Nucleus accumbens (tissue), 56 donors: ENCODE measurements around the gene CYP1A2.

ENCODE experiments used
- DNase-seq, 56 donors: peaks; one replicate each; lab custom pipeline; 2025; lab: John Stamatoyannopoulos, UW

Gene CYP1A2

GRCh38 chr15:74788042-74788682, 39.5 kb downstream of the CYP1A2 start:
- DNase-seq: no peak

GRCh38 chr15:74788683-74789151, 40.1 kb downstream of the CYP1A2 start:
- no peak for DNase-seq

DNA sequence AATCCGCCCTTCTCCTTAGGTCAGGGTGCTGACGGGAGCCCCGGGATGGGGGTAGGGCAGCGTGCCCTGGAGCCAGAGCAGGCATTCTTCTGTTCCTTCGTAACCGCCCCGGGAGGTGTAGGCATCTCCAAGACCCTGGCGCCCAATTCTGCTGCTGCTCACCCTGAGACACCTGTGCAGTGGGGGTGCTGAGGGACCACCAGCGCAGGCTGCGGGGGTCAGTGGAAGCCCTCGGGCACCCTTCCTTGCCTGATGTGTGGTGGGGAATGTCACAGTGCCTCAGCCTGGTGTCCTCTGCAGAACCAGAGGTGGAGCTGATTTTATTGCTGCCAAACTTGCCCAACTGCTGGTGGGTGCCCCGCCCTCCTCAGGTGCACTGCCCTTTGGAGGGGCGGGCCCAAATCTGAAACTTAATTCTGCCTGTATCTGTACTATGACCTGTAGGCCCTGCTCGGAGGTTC, 40.6 kb downstream of the CYP1A2 start:
- DNase-seq: no peak

- DNase-seq: no peak
Observed at GRCh38 chr15:74789741-74790079, 41.1 kb downstream of the CYP1A2 start.

DNA sequence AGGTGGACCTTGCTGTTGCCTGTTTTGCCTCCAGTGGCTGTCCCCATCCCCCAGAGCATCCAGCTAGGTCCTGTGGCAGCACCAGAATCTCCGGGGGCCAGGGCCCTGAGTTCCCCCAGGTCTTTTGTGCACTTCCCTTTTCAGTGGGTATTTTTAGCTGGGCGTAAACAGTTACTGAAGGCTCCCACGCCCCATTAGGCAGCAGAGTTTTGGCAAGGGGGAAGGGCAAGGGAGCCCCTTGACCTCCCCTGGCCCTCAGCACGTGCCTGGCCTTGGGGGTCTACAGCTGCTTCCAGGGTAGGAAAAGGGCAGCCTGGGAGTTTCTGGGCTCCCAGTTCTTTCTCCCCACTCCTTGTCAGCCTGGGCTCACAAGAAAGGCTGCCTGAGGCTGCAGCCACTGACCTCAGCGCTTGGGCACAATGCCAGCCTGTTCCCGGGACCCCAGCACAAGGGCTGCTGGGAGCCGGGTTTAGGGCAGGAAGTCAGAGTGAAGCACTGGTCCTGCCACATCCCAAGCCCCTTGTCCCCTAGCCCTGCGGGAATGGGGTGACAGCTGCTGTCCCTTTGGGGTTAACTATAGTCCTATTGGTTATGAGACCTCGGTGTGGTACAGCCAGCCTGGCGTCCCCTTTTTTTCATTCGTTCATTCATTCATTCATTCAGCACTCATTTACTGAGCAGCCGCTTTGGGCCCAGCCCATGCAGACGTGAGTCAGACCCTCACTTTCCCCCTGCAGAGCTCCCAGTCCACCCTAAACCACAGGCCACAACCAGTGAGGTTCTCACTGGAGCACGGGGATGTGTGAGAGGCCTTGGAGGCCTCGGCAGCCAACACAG, 41.7 kb downstream of the CYP1A2 start:
- peak in 49 of 56 donors; percentile 5 to 85 (median 62) for DNase-seq

- DNase-seq: no peak
Observed at GRCh38 chr15:74791007-74791406, 42.4 kb downstream of the CYP1A2 start.

DNA sequence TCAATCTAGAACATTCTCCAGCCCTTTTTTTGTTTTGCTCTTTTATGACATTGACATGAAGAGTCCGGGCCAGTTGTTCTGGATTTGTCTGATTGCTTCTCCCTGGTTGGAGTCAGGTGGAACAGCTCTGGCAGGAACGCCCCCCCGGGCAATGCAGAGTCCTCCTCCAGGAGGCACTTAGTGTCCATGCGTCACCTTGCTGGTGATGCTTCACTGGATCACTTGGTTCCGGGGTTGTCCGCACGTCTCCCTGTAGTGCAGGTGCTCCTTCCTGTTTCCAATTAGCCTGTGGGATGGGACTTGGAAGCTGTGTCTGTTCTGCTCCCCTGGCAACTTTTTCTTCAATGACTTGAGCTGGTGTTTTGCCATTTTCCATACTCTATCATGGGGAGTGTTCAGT, 43.0 kb downstream of the CYP1A2 start:
- DNase-seq: no peak

- DNase-seq: peak in 1 of 56 donors; percentile 26
Observed at GRCh38 chr15:74792227-74793016, 43.8 kb downstream of the CYP1A2 start.

DNA sequence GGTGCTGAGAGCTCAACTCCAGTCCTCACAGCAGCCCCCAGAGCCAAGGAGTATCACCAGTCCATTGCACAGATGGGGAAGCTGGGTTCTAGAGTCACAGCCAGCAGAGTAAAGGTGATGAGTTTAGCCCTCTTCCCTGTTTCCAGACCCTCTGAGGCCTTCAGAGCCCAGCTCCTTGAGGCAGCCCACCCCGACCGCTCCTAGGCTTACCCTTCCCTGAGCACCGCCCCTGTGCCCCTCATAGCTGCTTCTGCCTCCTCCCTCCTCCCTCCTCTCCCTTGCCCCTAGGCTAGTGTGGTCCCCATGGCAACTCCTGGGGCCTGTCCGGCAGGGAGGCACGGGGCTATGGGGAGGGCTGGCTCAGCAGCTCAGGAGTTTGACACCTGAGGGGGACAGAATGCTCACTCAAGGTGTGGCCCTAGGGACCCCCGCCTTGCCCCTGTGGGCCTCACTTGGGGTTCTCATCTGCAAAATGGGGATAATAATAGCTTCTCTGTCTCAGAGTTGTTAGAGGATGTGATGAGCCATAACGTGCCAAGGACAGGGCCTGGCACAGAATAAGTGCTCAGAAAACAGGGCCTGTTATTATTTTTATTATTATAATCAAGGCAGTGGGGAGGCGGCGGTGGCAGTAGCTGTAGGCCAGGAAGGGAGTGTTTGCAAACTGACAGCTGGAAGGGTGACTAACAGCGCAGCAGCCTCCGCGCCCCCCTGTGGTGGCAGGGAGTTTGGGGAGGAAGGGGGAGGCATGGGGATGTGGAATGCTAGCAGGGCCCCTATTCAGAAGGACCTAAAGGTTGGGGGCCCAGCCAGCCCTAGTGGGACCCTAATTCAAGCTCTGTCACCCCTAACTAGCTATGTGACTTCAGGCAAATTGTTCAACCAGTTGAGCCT, 44.7 kb downstream of the CYP1A2 start:
- DNase-seq: peak in 1 of 56 donors; percentile 36

DNA sequence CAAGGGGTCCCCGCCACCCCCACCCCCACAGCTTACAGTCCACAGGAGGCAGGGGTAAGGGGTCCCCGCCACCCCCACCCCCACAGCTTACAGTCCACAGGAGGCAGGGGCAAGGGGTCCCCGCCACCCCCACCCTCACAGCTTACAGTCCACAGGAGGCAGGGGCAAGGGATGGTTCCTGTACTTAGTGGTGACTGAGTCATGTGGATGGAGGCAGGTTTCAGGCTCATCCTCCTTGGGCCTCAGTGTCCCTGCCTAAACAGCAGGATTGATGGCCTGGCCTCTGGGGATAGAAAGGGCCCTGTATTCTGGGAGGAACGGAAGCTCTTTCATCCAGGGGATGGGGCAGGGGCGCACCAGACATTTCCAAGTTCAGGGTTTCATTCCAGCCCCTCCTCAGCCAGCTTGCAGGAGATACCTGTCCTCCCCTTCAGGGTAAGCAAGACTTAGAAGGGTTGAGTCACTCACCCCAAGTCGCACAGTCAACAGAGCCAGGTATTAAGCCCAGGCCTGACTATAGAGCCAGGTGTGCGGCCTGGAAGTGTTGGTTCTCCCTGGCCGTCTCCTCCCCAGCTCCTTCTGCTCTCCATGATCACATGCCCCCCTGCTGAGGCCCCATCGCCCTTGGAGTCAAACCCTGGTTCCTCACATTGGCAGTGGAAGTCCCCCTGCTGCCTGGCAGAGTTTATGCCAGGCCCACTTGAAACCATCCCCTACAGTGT, 45.8 kb downstream of the CYP1A2 start:
- DNase-seq: no peak

DNA sequence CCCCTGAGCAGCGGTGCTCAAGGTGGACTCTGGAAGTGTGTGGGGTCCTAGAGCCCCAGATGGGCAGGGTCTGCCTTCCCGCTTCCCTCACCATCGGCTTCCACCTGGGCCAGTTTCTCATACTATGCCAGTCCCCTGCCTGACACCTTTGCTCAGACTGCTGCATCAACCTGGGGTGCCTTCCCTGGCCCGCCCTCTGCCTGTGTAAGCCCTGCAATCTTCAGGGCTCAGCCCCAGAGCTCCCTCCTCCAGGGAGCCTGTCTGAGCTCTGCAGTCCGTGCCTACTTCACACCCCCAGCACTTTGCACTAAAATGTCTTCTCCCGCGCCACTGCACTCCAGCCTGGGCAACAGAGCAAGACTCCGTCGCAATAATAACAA, 46.3 kb downstream of the CYP1A2 start:
- no peak for DNase-seq

DNA sequence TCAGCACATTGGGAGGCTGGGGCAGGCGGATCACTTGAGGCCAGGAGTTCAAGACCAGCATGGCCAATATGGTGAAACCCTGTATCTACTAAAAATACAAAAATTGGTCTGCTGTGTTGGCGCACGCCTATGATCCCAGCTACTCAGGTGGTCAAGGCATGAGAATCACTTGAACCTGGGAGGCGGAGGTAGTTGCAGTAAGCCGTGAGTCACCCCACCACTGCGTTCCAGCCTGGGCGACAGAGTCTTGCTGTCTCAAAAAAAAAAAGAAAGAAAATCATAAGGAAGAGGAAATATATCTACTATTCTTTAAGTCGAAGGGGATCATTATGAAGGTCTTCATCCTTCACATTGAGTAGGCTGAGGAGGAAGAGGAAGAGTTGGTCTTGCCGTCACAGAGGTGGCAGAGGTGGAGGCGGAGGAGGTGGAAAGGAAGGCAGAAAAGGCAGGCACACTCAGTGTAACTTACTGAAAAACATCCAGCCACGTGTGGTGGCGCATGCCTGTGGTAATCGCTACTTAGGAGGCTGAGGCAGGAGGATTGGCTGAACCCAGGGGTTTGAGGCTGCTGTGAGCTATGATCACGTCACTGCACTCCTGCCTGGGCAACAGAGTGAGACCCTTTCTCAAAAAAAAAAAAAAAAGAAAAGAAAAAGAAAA, 47.5 kb downstream of the CYP1A2 start:
- no peak for DNase-seq

DNA sequence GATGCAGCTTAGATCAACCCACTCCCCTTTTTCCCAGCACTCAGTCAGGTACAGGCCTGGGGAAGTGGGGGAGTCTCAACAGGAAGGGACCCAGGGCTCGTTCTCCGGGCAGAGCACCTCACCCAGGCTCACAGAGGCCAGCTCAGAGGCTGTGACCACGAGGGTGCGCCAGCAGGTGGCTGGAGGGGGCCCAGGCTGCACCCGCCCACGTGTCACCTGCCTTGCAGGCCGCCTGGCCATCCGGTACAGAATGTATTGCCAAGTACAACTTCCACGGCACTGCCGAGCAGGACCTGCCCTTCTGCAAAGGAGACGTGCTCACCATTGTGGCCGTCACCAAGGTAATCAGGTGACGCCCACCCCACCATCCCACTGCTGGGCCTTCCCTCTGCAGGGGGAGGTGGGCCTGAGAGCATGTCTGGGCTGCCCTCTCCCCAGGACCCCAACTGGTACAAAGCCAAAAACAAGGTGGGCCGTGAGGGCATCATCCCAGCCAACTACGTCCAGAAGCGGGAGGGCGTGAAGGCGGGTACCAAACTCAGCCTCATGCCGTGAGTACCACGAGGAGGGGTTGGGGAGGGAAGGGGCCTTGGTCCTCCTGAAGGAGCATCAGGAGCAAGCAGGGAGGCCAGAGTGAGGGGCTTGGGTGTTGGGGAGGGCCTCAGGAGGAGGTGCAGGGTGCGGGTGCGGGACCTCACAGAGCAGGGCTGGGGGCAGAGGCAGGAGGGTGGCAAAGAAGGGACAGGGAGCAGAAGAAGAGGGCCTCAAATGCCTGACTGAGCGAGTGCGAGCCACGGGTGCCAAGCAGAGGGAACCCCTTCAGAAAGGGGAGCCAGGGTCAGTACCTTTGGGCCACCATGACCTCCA, 50.0 kb downstream of the CYP1A2 start:
- no peak for DNase-seq

GRCh38 chr15:74799255-74799855, 50.7 kb downstream of the CYP1A2 start:
- DNase-seq: no peak

DNA sequence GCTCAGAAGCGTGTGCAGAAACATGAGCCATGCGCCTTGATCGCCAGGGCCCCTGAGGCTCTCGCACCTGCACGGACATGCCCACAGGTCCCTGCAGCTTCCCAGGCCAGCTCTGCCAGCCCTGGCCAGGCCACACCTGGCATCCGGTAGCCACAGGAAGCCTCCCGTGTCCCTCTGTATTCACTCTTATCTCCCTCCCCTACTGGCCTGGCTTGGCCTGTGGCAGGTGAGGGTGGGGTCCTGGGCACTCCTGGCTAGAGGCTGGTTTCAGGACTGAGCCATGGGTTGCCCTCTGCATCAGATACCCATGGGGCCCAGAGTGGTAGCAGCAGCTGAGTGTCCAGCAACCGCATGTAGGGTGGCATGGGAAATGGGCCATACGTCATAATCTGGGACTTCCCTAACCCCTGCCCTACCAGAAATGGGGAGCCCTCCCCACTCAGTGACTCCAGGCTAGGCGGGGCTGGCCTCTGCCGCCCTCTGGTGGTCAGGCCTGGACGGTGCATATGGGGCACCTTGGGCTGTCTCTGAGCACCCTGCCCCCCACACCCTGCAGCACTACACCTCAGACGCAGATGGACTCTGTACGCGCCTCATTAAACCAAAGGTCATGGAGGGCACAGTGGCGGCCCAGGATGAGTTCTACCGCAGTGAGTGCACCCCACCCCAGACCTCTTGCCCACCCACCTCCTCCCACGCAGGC, 51.4 kb downstream of the CYP1A2 start:
- DNase-seq: peak in 47 of 56 donors; percentile 21 to 80 (median 49)

DNA sequence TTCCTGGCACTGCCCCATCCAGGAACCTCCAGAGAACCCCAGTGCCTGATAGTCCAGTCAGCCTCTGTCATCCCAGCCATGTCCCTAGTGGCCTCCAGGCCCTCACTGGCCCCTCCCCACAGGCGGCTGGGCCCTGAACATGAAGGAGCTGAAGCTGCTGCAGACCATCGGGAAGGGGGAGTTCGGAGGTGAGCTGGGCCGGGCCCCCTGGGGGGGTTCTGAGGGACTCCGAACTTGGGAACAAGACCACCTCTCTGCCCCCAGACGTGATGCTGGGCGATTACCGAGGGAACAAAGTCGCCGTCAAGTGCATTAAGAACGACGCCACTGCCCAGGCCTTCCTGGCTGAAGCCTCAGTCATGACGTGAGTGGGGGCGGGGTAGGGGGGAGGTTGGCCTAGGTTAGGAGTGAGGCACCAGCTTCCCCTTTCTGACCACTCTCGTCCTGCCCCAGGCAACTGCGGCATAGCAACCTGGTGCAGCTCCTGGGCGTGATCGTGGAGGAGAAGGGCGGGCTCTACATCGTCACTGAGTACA, 52.0 kb downstream of the CYP1A2 start:
- peak in 1 of 56 donors; percentile 31 for DNase-seq
